Uterus (tissue), 2 donors: Measurements from ENCODE around the gene CORO1C.

Source experiments
- POLR2A ChIP-seq, 2 donors: fragments of 450-650 bp; IDR thresholded peaks; one replicate each; pipeline ENCODE4 v1.6.1; 2016; ENCODE audit warnings: antibody characterized with exemption in 2 of 2, mild to moderate bottlenecking in 1 of 2, moderate library complexity in 1 of 2
- TF ChIP-seq, protein P1 (sequence below), 4 experiments: fragments of 200-600 bp in 2 of 4; fragments of 450-650 bp in 2 of 4; sonication (generic) in 2 of 4; IDR thresholded peaks; one replicate each; pipeline ENCODE4 v1.5.1; 2016 to 2019; ENCODE audit warnings: antibody characterized with exemption in 4 of 4, mild to moderate bottlenecking in 2 of 4, moderate library complexity in 1 of 4

DNA sequence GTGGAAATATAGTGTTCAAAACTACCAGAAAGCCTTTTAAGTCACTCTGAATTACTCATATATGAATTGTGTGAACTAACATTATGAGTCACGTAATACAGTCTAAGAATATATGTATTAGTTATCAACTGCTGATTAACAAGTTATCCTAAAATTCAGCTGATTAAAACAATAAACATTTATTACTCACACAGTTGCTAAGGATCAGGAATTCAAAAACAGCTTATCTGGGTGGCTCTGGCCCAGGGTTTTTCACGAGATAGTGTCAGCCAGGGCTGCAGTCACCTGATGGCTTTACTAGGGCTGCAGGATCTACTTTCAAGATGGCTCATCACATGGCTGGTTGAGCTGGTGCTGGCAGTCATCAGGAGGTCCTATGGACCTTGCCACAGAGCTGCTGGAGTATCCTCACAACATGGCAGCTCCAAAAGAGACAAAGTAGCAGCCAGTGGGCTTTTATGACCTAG, 36.5 kb downstream of the CORO1C start:
- TF ChIP-seq, protein P1, sequence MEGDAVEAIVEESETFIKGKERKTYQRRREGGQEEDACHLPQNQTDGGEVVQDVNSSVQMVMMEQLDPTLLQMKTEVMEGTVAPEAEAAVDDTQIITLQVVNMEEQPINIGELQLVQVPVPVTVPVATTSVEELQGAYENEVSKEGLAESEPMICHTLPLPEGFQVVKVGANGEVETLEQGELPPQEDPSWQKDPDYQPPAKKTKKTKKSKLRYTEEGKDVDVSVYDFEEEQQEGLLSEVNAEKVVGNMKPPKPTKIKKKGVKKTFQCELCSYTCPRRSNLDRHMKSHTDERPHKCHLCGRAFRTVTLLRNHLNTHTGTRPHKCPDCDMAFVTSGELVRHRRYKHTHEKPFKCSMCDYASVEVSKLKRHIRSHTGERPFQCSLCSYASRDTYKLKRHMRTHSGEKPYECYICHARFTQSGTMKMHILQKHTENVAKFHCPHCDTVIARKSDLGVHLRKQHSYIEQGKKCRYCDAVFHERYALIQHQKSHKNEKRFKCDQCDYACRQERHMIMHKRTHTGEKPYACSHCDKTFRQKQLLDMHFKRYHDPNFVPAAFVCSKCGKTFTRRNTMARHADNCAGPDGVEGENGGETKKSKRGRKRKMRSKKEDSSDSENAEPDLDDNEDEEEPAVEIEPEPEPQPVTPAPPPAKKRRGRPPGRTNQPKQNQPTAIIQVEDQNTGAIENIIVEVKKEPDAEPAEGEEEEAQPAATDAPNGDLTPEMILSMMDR (IDR thresholded peaks at IDR 0.05) = no peak
- TF ChIP-seq POLR2A (IDR thresholded peaks at IDR 0.05) = no peak
